K562 (cell line): ENCODE measurements around the gene MRPS18B. TPM values are rescaled to one million over a fixed set of nuclear protein-coding genes. Genes with fewer than 3 reads are reported as not detected.

ENCODE experiments used
- ATAC-seq: fragments of 200-7000 bp; cut with Tn5 transposase; 3 replicates; pipeline ENCODE4 v1.9.1; 2020; ENCODE audit warnings: moderate library complexity
- BruUV-seq: library from RNA; stranded (reverse); fragments of 400-500 nt; replicated peaks from 2 replicates; lab custom pipeline; 2021; lab: Mats Ljungman, UMichigan
- CTCF ChIA-PET: fragments of 300-600 bp; formaldehyde crosslinking; extraction: SDS; loops from one replicate; lab custom pipeline; 2021; ENCODE audit warnings: low intra/inter-chr PET ratio; lab: Yijun Ruan, JAX
- POLR2A ChIA-PET: fragments of 300-600, 350-650 bp; sonication (Branson Sonifier 250); formaldehyde crosslinking; extraction: SDS; loops from one replicate; lab custom pipeline; 2021; ENCODE audit warnings: antibody characterized with exemption, inconsistent platforms; lab: Yijun Ruan, JAX
- DNase-seq, 4 experiments: peaks; one replicate each; pipeline versions ENCODE4 v3.0.0 to v3.0.0-alpha.2; 2011 to 2018; ENCODE audit warnings: low spot score in 3 of 4, mixed read lengths in 3 of 4; ENCODE audit errors: extremely low read depth in 1 of 4
- FAIRE-seq: peaks from 2 replicates; lab custom pipeline; 2011; peaks lifted over from hg19 to GRCh38; lab: Jason Lieb, UNC
- H2AFZ ChIP-seq: 2 replicates; pipeline ENCODE4 v1.6.0; 2011; ENCODE audit warnings: low read depth, low read length, control low read depth, inconsistent platforms
- H3K27ac ChIP-seq: fragments of 200-600 bp; 3 replicates; pipeline ENCODE4 v1.8.0; 2011; ENCODE audit warnings: low read depth, mild to moderate bottlenecking, control low read depth, inconsistent platforms, low read length, moderate library complexity, mixed read lengths; ENCODE audit errors: extremely low read depth
- H3K27me3 ChIP-seq, 2 experiments: fragments of 300-600 bp in 1 of 2; 2 replicates in 1 of 2; 3 replicates in 1 of 2; pipeline versions ENCODE4 v1.6.0 to v1.8.0; 2011; ENCODE audit warnings: inconsistent platforms in 2 of 2, low read length in 2 of 2, mild to moderate bottlenecking in 1 of 2, mixed read lengths in 1 of 2, moderate library complexity in 1 of 2; ENCODE audit not compliant: control insufficient read depth in 2 of 2, insufficient read depth in 2 of 2
- H3K36me3 ChIP-seq: fragments of 300-600 bp; 3 replicates; pipeline ENCODE4 v1.8.0; 2011; ENCODE audit warnings: mild to moderate bottlenecking, low read length, inconsistent platforms; ENCODE audit not compliant: control insufficient read depth, insufficient read depth
- H3K4me1 ChIP-seq, 2 experiments: fragments of 200-600 bp in 1 of 2; replicated peaks in 1 of 2; 2 replicates in 1 of 2; 3 replicates in 1 of 2; pipeline versions ENCODE4 v1.5.1 to v1.8.0; 2011; ENCODE audit warnings: inconsistent platforms in 2 of 2, low read length in 2 of 2, mild to moderate bottlenecking in 1 of 2, mixed read lengths in 1 of 2, moderate library complexity in 1 of 2; ENCODE audit not compliant: control insufficient read depth in 2 of 2, insufficient read depth in 2 of 2
- H3K4me2 ChIP-seq: 2 replicates; pipeline ENCODE4 v1.6.1; 2011; ENCODE audit warnings: low read length, control low read depth, inconsistent platforms, mixed read lengths; ENCODE audit not compliant: insufficient read depth
- H3K4me3 ChIP-seq: fragments of 200-600 bp; sonication (generic), shearing (Covaris generic); 2 replicates; pipeline ENCODE4 v1.5.1; 2016; ENCODE audit warnings: control low read depth, inconsistent platforms
- H3K79me2 ChIP-seq: fragments of 200-600 bp; 3 replicates; pipeline ENCODE4 v1.8.0; 2011; ENCODE audit warnings: low read length, inconsistent platforms; ENCODE audit not compliant: control insufficient read depth, insufficient read depth
- H3K9ac ChIP-seq, 2 experiments: 2 replicates each; pipeline versions ENCODE4 v1.6.0 to v1.6.1; 2011; ENCODE audit warnings: low read depth in 2 of 2, low read length in 2 of 2, control low read depth in 1 of 2, inconsistent platforms in 1 of 2, mild to moderate bottlenecking in 1 of 2, mixed read lengths in 1 of 2; ENCODE audit not compliant: insufficient read depth in 1 of 2
- H3K9me1 ChIP-seq: one replicate; pipeline ENCODE4 v1.6.0; 2011; ENCODE audit warnings: inconsistent platforms, mild to moderate bottlenecking, low read length, moderate library complexity; ENCODE audit not compliant: control insufficient read depth, insufficient read depth
- H3K9me3 ChIP-seq: replicated peaks from 2 replicates; pipeline ENCODE4 v1.5.1; 2011; ENCODE audit warnings: low read depth, low read length, inconsistent platforms; ENCODE audit not compliant: control insufficient read depth, insufficient read depth
- H4K20me1 ChIP-seq: replicated peaks from 2 replicates; pipeline ENCODE4 v1.6.1; 2011; ENCODE audit warnings: low read length, inconsistent platforms, mixed read lengths; ENCODE audit not compliant: control insufficient read depth, insufficient read depth
- AFF4 ChIP-seq: sonication (generic); formaldehyde crosslinking; IDR thresholded peaks from 2 replicates; pipeline ENCODE4 v1.8.0; 2023; ENCODE audit warnings: mild to moderate bottlenecking, missing genetic modification reagents
- E2F8 ChIP-seq: fragments of 450-650 bp; IDR thresholded peaks from 2 replicates; pipeline ENCODE4 v1.7.1; 2018; ENCODE audit warnings: mild to moderate bottlenecking, low read depth; ENCODE audit not compliant: partially characterized antibody
- ETV5 ChIP-seq: sonication (generic); formaldehyde crosslinking; IDR thresholded peaks from 2 replicates; pipeline ENCODE4 v1.4.0; 2020; ENCODE audit warnings: low read depth, mild to moderate bottlenecking, missing genetic modification reagents
- FOXJ2 ChIP-seq: fragments of 200-800 bp; sonication (Bioruptor generic); IDR thresholded peaks from 2 replicates; pipeline ENCODE4 v1.6.1; 2016; ENCODE audit warnings: missing genetic modification characterization, missing compliant biosample characterization
- LCOR ChIP-seq: sonication (generic); formaldehyde crosslinking; IDR thresholded peaks from 2 replicates; pipeline ENCODE4 v1.8.0; 2022; ENCODE audit warnings: mild to moderate bottlenecking, missing genetic modification reagents
- NCOR1 ChIP-seq: fragments of 450-650 bp; IDR thresholded peaks from 2 replicates; pipeline ENCODE4 v1.6.1; 2016; ENCODE audit warnings: mild to moderate bottlenecking, moderate library complexity
- RFX1 ChIP-seq: fragments of 450-650 bp; IDR thresholded peaks from 2 replicates; pipeline ENCODE4 v1.6.1; 2016; ENCODE audit warnings: mild to moderate bottlenecking, moderate library complexity
- SFPQ ChIP-seq: fragments of 200-400 bp; formaldehyde crosslinking; IDR thresholded peaks from 2 replicates; pipeline ENCODE4 v1.6.1; 2017; ENCODE audit warnings: mild to moderate bottlenecking, low read depth, low read length, moderate library complexity
- SIRT6 ChIP-seq: IDR thresholded peaks from one replicate; pipeline ENCODE4 v1.6.1; 2012; ENCODE audit warnings: low read depth, mild to moderate bottlenecking, control low read depth, inconsistent platforms, low read length, moderate library complexity
- SIX5 ChIP-seq, 2 experiments: IDR thresholded peaks; 2 replicates each; pipeline ENCODE4 v1.6.1; 2011; ENCODE audit warnings: low read length in 2 of 2, borderline replicate concordance in 1 of 2, low read depth in 1 of 2, mild to moderate bottlenecking in 1 of 2, moderate library complexity in 1 of 2; ENCODE audit not compliant: insufficient read depth in 1 of 2
- ZNF232 ChIP-seq: sonication (generic); formaldehyde crosslinking; IDR thresholded peaks from 2 replicates; pipeline ENCODE4 v1.8.0; 2022; ENCODE audit warnings: mild to moderate bottlenecking, missing genetic modification reagents
- ZNF316 ChIP-seq: fragments of 450-650 bp; IDR thresholded peaks from 2 replicates; pipeline ENCODE4 v1.6.1; 2016
- ZNF41 ChIP-seq: fragments of 250-450 bp; sonication (Bioruptor Pico); conservative IDR thresholded peaks from 2 replicates; pipeline ENCODE4 v1.4.0; 2020; ENCODE audit warnings: mild to moderate bottlenecking
- ZNF444 ChIP-seq: fragments of 250-450 bp; sonication (Bioruptor Pico); IDR thresholded peaks from 2 replicates; pipeline ENCODE4 v1.4.0; 2020; ENCODE audit warnings: mild to moderate bottlenecking, moderate library complexity
- ZNF77 ChIP-seq: fragments of 250-450 bp; sonication (Bioruptor Pico); IDR thresholded peaks from 2 replicates; pipeline ENCODE4 v1.5.0; 2020
- WGBS: fragments of 100-300 bp; shearing (Covaris generic); methylation state at CpG from one replicate; pipeline ENCODE4 v1.1.6; 2016; ENCODE audit warnings: low coverage, mixed read lengths; ENCODE audit not compliant: insufficient coverage; ENCODE audit errors: missing lambda C conversion rate; 5-methylcytosine and 5-hydroxymethylcytosine counted together
- in situ Hi-C: fragments of 300-500 bp; cut with MboI; formaldehyde crosslinking; loops from 4 replicates; pipeline ENCODE4 v1.15.0; 2018; ENCODE audit warnings: inconsistent platforms, mixed read lengths
- intact Hi-C: fragments of 100-400 bp; cut with micrococcal nuclease; formaldehyde crosslinking; loops from 2 replicates; pipeline ENCODE4 v1.14.2; 2022
- polyA plus RNA-seq, 8 experiments: library from polyadenylated mRNA; depleted of rRNA in 4 of 8; stranded (reverse) in 5 of 8; unstranded in 3 of 8; fragments of >200 nt; fragmentation: Nextera tagmentation in 2 of 8; fragmentation: Illumina TruSeq in 1 of 8; extraction: Ambion mirVana in 2 of 8; extraction: Trizol in 1 of 8; gene quantifications; 2 replicates each; pipeline versions ENCODE4 v1.2.1 to v1.2.3, GENCODE V29; 2011 to 2014; ENCODE audit warnings: inconsistent platforms in 1 of 8, missing spikeins in 1 of 8
- total RNA-seq, 7 experiments: library from RNA; depleted of rRNA in 6 of 7; stranded (reverse); fragments of >200 nt in 6 of 7; fragmentation: Illumina TruSeq in 2 of 7; extraction: Trizol in 2 of 7; gene quantifications; 2 replicates each; pipeline versions ENCODE4 v1.2.1 to v1.2.3, GENCODE V29; 2011 to 2021; ENCODE audit warnings: low replicate concordance in 1 of 7

Gene MRPS18B
- total and polyA plus RNA-seq, 9 of the 15 experiments (the other 6 are each of a cell fraction or from before 2014, with no cell fraction given), result 132 to 383 (median 178) TPM

- WGBS, result 97% methylated on average over 8 of the region's 8 CpGs
- Histone ChIP-seq H3K4me3 (no peak overlapping the region), H3K27me3 (no peaks in the 10 kb centered on the region), H3K9ac (no peak overlapping the region), H3K79me2 (peaks cover 3% of the 10 kb centered on the region; the same call in 2 of the 3 replicates), H3K4me2 (no peak overlapping the region), H3K9me1 (no peaks in the 10 kb centered on the region), H4K20me1 (no peaks in the 10 kb centered on the region), H3K9me3 (no peaks in the 10 kb centered on the region), H3K4me1 (peaks cover 0 to 8% of the 10 kb centered on the region in 2 experiments; a peak in 1 of 5 replicates), H3K36me3 (peaks cover 75% of the 10 kb centered on the region), H2AFZ (no peak overlapping the region), H3K27ac (no peak overlapping the region)
- ChIA-PET POLR2A (interaction anchor here (0.7 to 2.2 kb wide), 5 partner anchors 8 to 1188 kb away, joined by 3 to 13 read pairs (median 4); partner anchors contain the start of gene PPP1R10), CTCF (no interaction called here)
- BruUV-seq, result no TSS peak
- FAIRE-seq (no peak), ATAC-seq (no peak), DNase-seq (no peak)
- intact Hi-C loops (no loop called here), in situ Hi-C loops (no loop called here)
- TF ChIP-seq E2F8 (no peak), ETV5 (no peak), SIX5 (IDR thresholded peaks at IDR 0.05; ENCODE audit: borderline replicate concordance in 1 of 2, insufficient read depth in 1 of 2, low read depth in 1 of 2, low read length in 2 of 2) (no peak), ZNF77 (CRISPR knock-in tag) (no peak), AFF4 (CRISPR knock-in tag) (no peak), SIRT6 (no peak), ZNF316 (no peak), ZNF232 (CRISPR knock-in tag) (no peak), NCOR1 (no peak), LCOR (CRISPR knock-in tag) (no peak), FOXJ2 (no peak), RFX1 (no peak), SFPQ (no peak), ZNF444 (CRISPR knock-in tag) (no peak), ZNF41 (CRISPR knock-in tag) (no peak)
Measured at GRCh38 chr6:30625511-30625910, 7.9 kb downstream of the MRPS18B start.
